GM21390 (cell line): ENCODE measurements around the gene KLHL14.
"Not testable (repeated sequence)": the region's sequence is repeated elsewhere in the genome, so short reads cannot be mapped to it uniquely, and the experiment has no call there.

Source experiments
- ATAC-seq: cut with Tn5 transposase; IDR thresholded peaks from one replicate; pipeline ENCODE4 v1.9.1; 2021; ENCODE audit not compliant: unreplicated experiment

The KLHL14 gene

DNA sequence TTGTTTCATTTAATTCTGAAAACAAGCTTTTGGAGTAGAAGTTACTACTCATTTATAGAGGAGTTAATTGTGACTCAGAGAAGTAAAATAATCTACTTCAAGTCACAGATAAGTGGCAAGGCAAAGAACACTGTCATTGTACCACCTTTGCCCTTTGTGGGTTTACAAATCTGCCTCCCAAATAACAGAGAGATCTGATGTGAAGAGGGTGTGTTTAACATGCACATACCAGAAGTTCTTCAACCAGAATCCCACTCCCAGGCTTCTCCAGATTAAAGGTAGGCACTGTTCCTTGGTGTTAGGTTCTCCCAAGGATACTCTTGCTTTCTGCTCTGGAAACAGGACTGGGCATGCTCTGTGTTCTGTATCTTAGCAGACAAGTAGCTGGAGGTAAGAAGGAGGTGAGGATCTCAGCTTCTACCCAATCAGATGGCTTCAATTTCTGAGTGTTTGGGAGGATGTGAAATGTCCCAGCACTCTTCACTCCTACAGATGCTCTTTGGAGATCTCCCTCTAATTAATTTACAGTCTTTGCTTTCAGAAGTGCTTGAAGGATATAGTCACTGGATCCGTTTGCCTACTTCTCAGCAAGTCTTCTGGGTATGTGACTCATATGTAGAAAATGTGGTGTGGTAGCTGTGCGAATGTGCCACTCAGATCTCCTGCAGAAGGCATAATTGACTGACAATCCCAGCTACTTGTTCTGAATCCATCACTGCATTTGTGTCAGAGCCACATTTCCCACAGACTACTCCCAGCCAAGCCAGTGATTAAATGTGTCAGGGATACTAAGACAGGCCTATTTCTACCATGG lies 111.1 kb downstream of the KLHL14 start:
- no peak for ATAC-seq

DNA sequence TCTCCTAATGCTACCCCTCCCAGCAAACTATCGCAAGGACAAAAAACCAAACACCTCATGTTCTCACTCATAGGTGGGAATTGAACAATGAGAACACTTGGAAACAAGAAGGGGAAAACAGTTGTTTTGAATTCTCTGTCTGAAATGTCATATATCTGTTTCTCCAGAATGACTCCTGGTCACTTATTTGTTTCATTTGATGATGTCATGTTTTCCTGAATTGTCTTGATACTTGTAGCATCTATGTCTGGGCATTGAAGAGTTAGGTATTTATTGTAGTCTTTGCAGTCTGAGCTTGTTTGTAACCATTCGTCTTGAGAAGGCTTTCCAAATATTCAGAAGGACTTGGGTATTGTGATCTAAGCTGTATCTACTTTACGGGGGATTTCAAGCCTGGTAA lies 118.3 kb downstream of the KLHL14 start:
- ATAC-seq = not testable (repeated sequence)

DNA sequence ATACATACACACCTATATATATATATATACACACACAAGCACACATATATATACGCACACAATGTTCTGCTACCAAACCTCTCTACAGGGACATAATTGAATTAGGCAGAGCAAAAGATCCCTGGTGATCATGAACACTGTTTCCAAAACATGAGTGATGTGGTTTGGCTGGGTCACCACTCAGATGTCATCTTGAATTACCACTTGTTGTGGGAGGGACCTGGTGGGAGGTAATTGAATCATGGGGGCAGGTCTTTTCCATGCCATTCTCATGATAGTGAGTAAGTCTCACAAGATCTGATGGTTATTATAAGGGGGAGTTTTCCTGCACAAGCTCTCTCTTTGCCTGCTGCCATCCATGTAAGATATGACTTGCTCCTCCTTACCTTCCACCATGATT lies 135.2 kb downstream of the KLHL14 start:
- not testable (repeated sequence) for ATAC-seq

DNA sequence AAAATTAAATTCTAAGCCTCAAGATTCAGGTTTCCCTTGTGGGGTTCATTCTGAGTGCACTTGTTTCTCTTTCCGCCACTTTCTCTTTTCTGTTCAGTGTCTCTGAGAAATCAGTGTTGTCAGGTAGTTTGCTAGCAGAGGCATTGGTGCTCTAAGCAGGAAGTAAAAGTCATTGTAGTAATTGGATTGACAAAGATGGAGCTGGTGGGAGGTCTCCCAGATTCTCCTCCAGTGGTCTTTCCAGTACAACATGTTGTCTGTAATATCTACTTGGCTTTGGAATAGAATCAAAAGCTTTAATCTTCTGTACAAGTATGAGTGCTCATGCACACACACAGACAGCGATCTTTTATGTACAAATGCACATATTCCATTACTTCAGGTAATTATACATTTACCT lies 135.6 kb downstream of the KLHL14 start:
- ATAC-seq = no peak

DNA sequence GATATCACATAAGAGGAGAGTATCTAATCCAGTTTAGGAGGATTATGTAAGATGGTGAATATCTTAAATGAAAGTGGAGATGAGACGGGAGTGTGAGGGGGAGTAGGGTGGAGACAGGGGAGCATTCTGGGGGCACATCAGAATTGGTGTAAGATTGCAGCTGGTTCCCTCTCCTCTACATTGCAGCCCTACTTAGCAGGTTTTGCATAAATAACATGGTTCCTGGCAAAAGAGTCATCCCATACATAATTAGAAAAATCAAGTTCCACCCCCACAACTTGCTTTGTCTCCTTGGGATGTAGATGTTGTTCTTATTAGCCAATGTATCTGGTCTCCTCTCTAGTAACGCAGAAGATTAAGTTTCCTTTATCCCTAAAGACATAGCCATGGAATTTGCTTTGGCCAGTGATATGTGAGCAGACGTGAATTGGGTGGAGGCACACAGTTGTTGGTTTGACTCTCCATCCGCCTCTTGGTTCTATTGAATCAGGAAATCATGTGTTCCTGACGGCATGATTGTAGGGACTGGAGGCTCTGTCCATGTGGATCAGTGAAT lies 137.9 kb downstream of the KLHL14 start:
- ATAC-seq = no peak

DNA sequence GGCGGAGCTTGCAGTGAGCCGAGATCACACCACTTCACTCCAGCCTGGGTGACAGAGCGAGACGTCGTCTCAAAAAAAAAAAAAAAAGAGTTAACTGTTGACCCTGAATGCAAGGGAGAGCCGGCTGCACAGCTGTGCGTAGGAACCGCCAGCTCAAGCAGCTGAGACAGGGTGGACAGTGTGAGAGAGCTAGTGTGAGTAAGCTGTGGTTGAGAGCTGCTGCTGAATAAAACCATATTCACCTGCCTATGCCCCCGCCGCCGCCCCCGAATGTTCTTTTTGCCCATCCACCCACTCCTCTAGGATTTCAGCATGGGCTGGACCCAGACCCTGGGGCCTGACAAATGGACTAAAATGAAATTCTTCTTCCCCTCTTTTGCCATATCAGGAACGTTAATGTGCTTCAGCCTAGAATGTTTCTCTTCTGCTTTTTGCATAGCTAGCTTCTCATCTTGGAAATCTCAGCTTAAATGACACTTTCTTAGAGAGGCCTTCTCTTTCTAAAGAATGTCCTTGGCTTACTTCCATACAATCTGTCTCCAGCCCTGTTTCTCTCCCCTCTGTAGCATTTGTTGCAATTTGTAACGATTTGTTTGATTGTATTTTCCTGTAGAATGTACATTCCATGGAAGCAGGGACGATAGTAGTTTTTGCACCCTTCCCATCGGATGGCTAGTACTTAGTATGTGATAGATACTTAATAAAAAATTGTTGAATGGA lies 142.7 kb downstream of the KLHL14 start:
- no peak for ATAC-seq

DNA sequence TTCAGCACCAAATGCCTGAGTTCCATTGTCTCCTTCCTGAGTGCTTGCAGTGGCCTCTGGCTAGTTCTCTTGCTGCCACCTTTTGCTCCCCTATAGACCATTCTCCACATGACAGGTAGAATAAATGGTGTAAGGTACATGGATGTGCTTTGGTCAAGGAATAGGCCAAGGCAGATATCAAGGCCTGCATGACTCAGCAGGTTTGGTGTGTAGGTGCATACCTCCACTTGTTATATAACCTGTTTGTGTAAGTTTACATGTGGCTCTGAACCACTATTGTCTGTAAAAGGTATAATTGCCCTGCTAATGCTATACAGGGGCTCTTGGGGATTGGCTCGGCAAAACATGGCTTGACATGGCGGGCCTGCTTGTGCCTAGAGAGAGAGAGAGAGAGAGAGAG lies 143.5 kb downstream of the KLHL14 start:
- no peak for ATAC-seq

DNA sequence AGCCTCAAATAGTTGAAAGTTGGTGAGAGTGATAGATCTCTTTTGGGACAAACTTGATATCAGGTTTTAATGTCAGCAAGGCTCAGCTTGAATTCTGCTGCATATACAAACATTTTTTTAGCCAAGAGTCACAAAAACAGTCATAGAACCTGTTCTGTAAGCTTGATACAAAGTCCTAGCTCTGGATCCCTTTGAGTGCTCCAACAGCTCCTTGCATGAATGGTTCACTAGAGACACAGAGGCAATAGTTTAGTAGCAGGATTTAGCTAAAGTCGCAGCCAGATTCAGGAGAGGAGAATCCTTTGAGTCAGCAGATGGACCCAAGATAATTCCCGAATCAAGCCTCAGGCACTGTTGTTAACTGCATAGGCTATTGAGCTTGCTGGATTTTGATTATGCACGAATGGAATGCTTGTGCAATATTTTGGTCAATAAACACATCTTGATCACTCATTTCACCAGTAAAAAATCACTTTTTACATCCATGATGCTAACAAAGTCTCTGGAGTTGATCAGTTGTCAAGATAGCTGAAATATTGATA lies 148.6 kb downstream of the KLHL14 start:
- no peak for ATAC-seq

DNA sequence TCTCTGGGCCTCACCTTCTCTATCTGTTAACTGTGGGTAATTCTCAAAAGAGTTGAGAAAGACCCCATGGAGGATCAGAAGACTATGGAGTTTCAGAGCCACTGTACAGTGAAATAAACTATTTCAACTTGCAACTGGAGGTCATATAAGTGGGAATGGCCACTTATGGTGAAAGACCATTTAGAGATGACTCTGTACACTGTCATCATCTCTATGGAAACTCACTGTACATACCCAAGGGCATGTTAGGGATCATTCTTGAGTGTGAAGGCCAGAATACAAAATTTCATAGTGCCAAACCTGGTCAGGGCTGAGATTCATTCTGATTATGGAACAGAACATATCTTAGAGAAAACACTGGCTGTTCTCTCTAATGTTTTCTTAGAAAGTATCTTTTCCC lies 149.3 kb downstream of the KLHL14 start:
- no peak for ATAC-seq
